CMK (cell line): ENCODE measurements around the gene FZD7.

Experiments
- DNase-seq: peaks from one replicate; pipeline ENCODE4 v3.0.0-alpha.2; 2010; ENCODE audit warnings: low read depth

The FZD7 gene

DNA sequence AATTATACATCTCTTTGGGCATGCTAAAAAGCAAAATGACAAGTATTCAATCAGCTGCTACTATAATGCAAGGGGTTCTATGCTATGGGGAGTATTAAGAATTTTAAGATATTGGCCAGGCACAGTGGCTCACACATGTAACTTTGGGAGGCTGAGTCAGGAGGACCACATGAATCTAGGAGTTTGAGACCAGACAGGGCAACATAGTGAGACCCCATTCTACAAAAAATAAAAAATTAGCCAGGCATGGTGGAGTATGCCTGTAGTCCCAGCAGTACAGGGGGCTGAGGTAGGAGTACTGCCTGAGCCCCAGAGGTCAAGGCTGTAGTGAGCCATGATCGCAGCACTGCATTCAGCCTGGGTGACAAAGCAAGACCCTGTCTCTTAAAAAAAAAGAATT, 33.9 kb downstream of the FZD7 start:
- no peak for DNase-seq

DNA sequence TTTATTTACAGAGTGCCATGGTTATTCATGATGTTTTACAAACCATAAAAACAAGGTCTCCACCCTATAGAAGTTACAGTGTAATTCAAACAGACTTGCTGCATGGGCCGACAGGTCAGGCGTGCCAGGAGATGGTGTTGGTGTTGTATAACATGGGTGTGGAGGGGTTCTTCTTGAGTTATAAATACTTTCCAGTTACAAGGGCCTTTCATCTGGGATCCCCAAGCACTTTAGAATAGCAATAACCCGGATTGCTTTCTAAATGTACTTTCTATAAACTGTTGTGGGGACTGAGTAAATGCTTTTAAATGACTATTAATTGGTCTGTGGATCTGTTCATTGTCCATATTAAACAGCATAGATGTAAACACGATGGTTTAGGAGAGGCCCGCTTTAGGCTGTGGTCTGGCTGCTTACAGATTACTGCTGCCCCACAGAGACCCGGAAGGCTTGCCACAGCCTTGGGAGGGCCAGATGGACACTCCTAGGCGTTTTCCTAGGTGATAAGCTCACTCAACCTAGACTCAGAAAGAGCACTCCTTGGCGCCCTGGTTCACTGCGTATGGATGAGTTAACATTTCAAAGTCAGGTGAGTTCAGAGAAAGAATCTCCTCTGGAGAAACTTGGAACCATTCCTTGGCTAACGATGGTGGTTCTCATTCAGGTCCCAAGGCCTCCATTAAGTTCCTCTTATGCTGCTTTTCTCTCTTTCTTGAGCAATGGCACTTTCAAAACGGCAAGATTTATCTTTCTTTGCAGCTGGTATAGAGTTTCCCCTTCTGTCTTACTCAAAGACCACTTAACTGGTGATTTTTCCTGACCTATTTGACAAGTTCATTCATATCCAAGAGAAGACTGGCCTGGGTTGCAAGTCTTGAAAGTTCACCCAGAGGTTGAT, 35.8 kb downstream of the FZD7 start:
- DNase-seq = peak; percentile 45

DNA sequence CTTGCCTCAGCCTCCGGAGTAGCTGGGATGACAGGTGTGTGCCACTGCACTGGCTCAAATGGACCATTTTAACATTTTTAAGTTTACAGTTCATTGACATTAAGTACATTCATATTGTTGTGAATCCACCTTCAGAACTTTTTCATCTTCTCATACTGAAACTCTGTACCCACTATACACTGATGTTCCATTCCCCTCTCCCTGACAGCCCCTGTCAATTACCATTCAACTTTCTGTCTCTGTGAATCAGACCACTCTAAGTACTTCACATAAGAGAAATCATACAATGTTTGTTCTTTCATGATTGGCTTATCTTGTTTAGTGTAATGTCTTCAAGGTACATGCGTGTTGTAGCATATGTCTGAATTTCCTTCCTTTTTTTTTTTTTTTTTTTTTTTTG, 37.5 kb downstream of the FZD7 start:
- no peak for DNase-seq

DNA sequence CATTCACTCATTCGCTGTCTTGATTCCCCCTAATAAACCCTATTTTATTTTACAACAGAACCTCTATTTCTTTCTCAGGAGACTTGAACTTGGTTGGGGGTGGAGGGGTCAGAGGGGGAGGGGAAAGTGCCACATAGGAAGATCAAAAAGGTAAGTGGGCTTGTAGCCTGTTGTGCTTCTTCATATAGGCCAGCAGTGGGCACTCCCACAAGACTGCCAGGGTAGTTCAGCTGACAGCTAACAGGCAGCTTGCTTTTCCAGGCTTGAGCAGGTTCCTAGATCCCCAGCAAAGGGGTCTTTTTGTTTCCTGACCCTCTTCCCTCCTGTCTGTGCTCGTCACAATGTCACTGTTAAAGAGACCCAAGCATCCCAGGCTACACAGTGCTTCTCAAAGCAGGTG, 38.6 kb downstream of the FZD7 start:
- peak; percentile 29 for DNase-seq

DNA sequence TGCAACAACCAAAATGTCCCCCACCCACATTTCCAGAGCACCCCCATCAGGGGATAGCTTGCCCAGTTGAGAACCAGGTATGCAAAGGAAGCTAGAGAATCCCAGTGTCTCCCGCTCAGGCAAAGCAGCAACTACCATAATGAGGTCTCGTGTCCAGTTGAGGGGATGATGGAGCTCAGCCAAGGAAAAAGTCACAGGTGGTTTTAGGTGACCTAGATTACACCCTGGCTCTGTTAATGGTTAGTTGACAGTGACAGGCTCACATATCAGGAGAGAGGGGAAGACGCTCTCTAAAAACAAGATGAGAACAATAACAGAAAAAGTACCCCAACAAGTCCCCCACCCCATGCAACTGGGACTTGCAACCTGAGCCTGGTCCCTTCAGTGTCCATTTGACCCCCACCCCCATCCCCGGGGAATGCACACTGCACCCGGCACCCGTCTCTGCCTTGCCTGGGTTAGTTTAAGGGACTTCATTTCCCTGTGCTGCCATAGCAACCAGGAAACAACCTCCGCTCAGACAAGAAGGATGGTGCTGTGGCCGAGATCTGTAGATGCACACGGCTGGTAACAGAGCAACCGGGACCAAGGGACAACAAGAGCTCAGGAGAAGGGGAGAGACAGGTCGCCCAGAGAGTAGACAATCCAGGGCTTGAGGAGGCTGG, 39.2 kb downstream of the FZD7 start, which contains the start of gene KIAA2012:
Gene KIAA2012 (plus strand): TSS at position 519 of the 665 bp plus-strand sequence. CDS start 373 bp downstream, outside the sequence.
- DNase-seq = no peak

DNA sequence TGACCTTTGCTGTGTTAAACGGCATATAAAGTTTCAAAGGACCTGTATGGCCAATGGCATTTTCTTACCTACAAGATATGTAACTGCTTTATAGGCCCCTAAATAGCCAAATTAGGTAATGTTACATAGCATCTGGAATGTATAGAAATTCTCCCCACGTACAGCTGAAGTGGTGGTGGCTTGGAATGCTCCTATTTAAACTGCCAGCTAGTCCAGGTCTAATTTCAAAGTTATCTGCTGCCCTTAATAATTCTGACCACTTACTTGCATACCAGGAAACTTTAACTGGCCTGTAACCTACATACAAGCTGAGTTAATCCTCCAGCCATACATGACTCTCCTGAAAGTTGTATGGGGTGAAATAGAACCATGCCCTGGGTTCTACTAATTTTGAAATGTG, 40.7 kb downstream of the FZD7 start:
- DNase-seq = no peak

DNA sequence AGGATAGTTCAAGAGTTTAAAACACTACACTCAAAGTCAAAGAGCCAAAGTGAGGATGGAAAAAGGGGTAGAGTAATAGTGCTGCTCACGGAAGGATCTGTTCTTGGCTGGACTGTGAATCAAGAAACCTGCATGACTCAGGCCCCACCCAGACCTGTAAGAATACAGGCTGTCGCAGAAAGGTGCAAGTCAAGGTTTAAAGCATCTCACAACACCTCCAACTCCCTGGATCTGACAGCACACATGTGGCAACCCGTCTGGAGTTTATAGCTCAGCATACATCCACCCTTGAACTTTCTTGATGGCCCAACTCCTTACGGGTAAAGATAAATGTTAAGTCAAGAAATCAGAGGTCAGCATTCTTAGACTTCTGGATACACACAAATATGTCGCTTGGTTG, 45.7 kb downstream of the FZD7 start:
- DNase-seq = no peak

DNA sequence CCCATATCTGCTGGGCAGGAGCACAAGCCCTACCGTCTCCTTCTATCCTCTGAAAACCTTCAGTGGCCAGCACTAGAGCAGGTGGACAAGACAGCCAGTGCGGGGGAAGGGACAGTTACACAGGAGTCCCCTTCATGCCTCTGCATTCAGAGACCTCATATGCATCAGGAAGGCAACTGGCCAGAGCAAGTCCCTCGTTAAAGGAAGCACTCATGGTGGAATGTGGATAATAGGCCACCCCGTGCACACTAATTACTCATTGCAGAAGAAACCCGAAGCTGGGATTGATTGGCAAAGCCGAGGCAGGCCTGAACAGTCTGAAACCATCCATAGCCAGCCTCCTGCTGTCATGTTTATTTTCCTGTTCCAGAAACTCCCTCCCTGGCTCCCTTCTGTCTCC, 50.6 kb downstream of the FZD7 start:
- DNase-seq = no peak
